OCI-LY3 (cell line): ENCODE data around the gene TSGA10IP.
A peak's percentile ranks its signal among the peaks of the same experiment; 100 is the strongest.

Experiments used
- H2AFZ ChIP-seq: fragments of 200-600, 300-600 bp; shearing (Covaris generic); 2 replicates; pipeline ENCODE4 v1.6.0; 2014; ENCODE audit warnings: antibody characterized with exemption, low read depth, low read length
- H3K27ac ChIP-seq: fragments of 200-600, 300-600 bp; sonication (generic); 2 replicates; pipeline ENCODE4 v1.5.1; 2014; ENCODE audit warnings: mild to moderate bottlenecking, low read length, moderate library complexity, mixed read lengths
- H3K27me3 ChIP-seq: fragments of 200-600, 300-600 bp; sonication (generic); 2 replicates; pipeline ENCODE4 v1.6.1; 2014; ENCODE audit warnings: low read depth, low read length, mixed read lengths
- H3K36me3 ChIP-seq: fragments of 200-600, 300-600 bp; sonication (generic); replicated peaks from 2 replicates; pipeline ENCODE3; 2014; ENCODE audit warnings: low read depth, low read length, mixed read lengths
- H3K4me1 ChIP-seq: fragments of 300-600, 200-600 bp; sonication (generic); 2 replicates; pipeline ENCODE4 v1.6.1; 2014; ENCODE audit warnings: low read length, mixed read lengths
- H3K4me2 ChIP-seq: fragments of 200-600, 300-600 bp; sonication (generic); 2 replicates; pipeline ENCODE4 v1.6.1; 2014; ENCODE audit warnings: low read length, mixed read lengths
- H3K4me3 ChIP-seq: fragments of 300-600, 200-600 bp; sonication (generic); 2 replicates; pipeline ENCODE4 v1.5.1; 2014; ENCODE audit warnings: antibody characterized with exemption, mild to moderate bottlenecking, low read length, moderate library complexity
- H3K79me2 ChIP-seq: fragments of 300-600, 200-600 bp; shearing (Covaris generic); 2 replicates; pipeline ENCODE4 v1.6.1; 2014; ENCODE audit warnings: mild to moderate bottlenecking, low read length, mixed read lengths
- H3K9ac ChIP-seq: fragments of 300-600, 200-600 bp; shearing (Covaris generic); 2 replicates; pipeline ENCODE4 v1.6.0; 2014; ENCODE audit warnings: mild to moderate bottlenecking, low read length, moderate library complexity
- H3K9me3 ChIP-seq: fragments of 200-600, 300-600 bp; shearing (Covaris generic); 2 replicates; pipeline ENCODE4 v1.6.1; 2014; ENCODE audit warnings: low read length, mixed read lengths; ENCODE audit not compliant: insufficient read depth
- H4K20me1 ChIP-seq: fragments of 200-600, 300-600 bp; sonication (generic); 2 replicates; pipeline ENCODE4 v1.6.1; 2016; ENCODE audit warnings: low read length, mixed read lengths; ENCODE audit not compliant: insufficient read depth
- CTCF ChIP-seq: fragments of 200-600, 300-600 bp; sonication (generic); IDR thresholded peaks from 2 replicates; pipeline ENCODE4 v1.5.1; 2014; ENCODE audit warnings: antibody characterized with exemption, low read length, low read depth
- EZH2phosphoT487 ChIP-seq: fragments of 200-600 bp; shearing (Covaris generic); IDR thresholded peaks from 2 replicates; pipeline ENCODE4 v1.6.1; 2018; ENCODE audit warnings: antibody characterized with exemption, mixed run types, low read depth

Gene TSGA10IP

GRCh38 chr11:65921876-65922275 is 23.4 kb upstream of the TSGA10IP start:
- no peak overlapping the region for H3K4me3 ChIP-seq
- peaks cover 27% of the 10 kb centered on the region for H3K79me2 ChIP-seq
- no peak for TF ChIP-seq EZH2phosphoT487
- TF ChIP-seq CTCF: no peak
- H3K27me3 ChIP-seq: no peaks in the 10 kb centered on the region
- H3K4me1 ChIP-seq: peaks cover 14% of the 10 kb centered on the region
- H3K4me2 ChIP-seq: no peak overlapping the region
- peaks cover 13% of the 10 kb centered on the region for H3K36me3 ChIP-seq
- no peaks in the 10 kb centered on the region for H3K9me3 ChIP-seq
- no peak overlapping the region for H3K9ac ChIP-seq
- no peak overlapping the region for H2AFZ ChIP-seq
- H4K20me1 ChIP-seq: no peaks in the 10 kb centered on the region
- no peak overlapping the region for H3K27ac ChIP-seq

GRCh38 chr11:65922565-65922964 is 22.7 kb upstream of the TSGA10IP start:
- no peaks in the 10 kb centered on the region for H3K27me3 ChIP-seq
- no peak overlapping the region for H3K27ac ChIP-seq
- H4K20me1 ChIP-seq: no peaks in the 10 kb centered on the region
- no peak overlapping the region for H3K4me2 ChIP-seq
- no peaks in the 10 kb centered on the region for H3K9me3 ChIP-seq
- H3K4me3 ChIP-seq: no peak overlapping the region
- peaks cover 21% of the 10 kb centered on the region for H3K79me2 ChIP-seq
- no peak overlapping the region for H3K9ac ChIP-seq
- H3K36me3 ChIP-seq: peaks cover 8% of the 10 kb centered on the region
- H2AFZ ChIP-seq: no peak overlapping the region
- TF ChIP-seq EZH2phosphoT487: no peak
- TF ChIP-seq CTCF: no peak
- H3K4me1 ChIP-seq: peaks cover 19% of the 10 kb centered on the region

- peaks cover 3% of the 10 kb centered on the region for H3K79me2 ChIP-seq
- peaks cover 25% of the 10 kb centered on the region for H3K4me1 ChIP-seq
- H3K9ac ChIP-seq: no peak overlapping the region
- H3K27me3 ChIP-seq: no peaks in the 10 kb centered on the region
- no peak overlapping the region for H3K4me2 ChIP-seq
- H4K20me1 ChIP-seq: no peaks in the 10 kb centered on the region
- peaks cover 7% of the 10 kb centered on the region for H3K36me3 ChIP-seq
- no peak overlapping the region for H3K27ac ChIP-seq
- H3K4me3 ChIP-seq: no peak overlapping the region
- no peak for TF ChIP-seq CTCF
- TF ChIP-seq EZH2phosphoT487: no peak
- no peak overlapping the region for H2AFZ ChIP-seq
- no peaks in the 10 kb centered on the region for H3K9me3 ChIP-seq
Observed at GRCh38 chr11:65925397-65925796, 19.9 kb upstream of the TSGA10IP start.

- Histone ChIP-seq H3K27ac (peak overlapping the region; percentile 73), H3K4me3 (peak overlapping the region; percentile 71), H3K9ac (peak overlapping the region; percentile 68), H3K9me3 (no peaks in the 10 kb centered on the region), H3K4me1 (peaks cover 32% of the 10 kb centered on the region), H3K36me3 (no peaks in the 10 kb centered on the region), H3K27me3 (no peaks in the 10 kb centered on the region), H4K20me1 (no peaks in the 10 kb centered on the region), H3K79me2 (no peaks in the 10 kb centered on the region), H2AFZ (peak overlapping the region; percentile 6; the same call in 1 of the 2 replicates), H3K4me2 (peak overlapping the region; percentile 84)
- no peak for TF ChIP-seq EZH2phosphoT487
- TF ChIP-seq CTCF: no peak
Observed at GRCh38 chr11:65927904-65928397, 17.3 kb upstream of the TSGA10IP start.
